Stimulated activated CD4-positive, alpha-beta T cell treated with anti-CD3 and anti-CD28 coated beads, Interleukin-12 subunit alpha, Interleukin-12 subunit beta, amount 100 ng/mL, for 24 hours (primary cell): Measurements from ENCODE around the gene MNDA.
A peak's percentile ranks its signal among the peaks of the same experiment; 100 is the strongest.

Experiments used
- DNase-seq, 2 experiments: peaks; one replicate each; pipeline ENCODE4 v3.0.0-alpha.2; 2020; ENCODE audit warnings: low read depth in 2 of 2

The MNDA gene

DNA sequence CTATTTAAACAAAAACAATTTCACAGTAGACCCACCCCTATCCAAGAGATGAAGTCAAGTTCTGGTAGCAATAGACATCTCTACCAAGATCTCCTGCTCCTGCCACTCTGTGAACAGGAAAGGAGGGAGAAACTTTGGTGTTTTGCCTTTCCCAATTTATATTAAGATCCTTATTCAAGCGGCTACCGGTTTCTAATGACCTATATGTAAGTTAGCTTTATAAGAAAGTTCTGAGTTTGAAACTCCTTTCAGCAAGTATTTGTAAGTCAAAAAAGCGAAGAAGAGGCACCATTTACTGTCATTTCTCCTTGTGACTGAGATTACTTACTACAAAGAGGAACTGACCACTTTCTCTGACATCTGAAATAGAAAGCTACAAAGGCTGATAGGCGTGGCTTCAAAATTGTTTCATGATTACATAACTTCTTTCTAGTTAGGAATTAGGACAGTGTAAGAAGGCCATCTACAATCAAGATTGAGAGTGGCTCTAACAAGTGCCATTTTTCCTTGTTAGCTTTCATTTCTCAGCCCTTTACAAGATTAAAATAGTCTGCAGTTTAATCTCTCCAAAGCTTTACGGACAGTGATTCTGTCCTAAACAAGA is at the start of gene MNDA:
Gene MNDA, plus strand, starts transcription at position 448 of the 604 bp plus-strand sequence. CDS start 10,803 bp downstream, outside the sequence.
- no peak for DNase-seq

DNA sequence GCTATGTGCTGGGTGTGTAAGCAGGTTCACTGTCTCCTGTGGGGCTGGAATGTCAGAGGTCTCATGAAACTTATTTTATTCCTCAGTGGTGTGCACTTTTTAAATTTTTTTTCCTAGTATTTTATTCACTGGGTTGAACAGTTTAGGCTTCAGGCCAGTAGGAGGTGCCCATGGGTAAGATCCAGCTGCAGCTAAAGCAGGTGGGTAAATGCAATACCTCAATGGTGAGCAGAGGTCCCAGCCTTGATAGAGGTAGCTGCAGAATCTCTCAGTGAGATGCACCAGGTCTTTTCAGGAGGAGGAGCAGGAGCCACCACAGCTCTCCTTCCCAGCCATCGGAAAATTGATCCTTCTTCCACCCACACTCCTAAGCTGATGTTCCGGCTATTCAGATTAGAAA is 37.5 kb upstream of the MNDA start:
- peak in 1 of 2 experiments; percentile 15 for DNase-seq

DNA sequence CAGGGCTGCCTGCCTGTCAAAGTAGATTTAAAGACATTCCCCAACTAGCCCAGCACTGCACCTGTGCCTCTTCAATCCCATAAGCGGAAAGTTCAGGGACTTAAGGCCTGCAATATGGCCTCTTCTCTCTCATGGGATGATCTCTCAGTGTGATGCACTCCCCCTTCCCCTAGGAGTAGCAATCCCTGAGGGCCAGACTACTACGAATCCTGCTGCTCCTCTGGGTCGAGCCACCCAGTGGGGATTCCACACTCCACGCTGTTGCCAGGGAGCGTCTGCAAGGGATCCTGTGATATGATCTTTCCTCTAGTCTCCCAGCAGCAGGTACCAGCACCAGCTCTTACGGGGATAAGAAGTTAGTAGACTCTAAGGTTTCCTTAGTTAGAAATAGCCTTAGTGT is 36.9 kb upstream of the MNDA start:
- DNase-seq = no peak

GRCh38 chr1:158798531-158798930 is 32.6 kb upstream of the MNDA start:
- no peak for DNase-seq

DNA sequence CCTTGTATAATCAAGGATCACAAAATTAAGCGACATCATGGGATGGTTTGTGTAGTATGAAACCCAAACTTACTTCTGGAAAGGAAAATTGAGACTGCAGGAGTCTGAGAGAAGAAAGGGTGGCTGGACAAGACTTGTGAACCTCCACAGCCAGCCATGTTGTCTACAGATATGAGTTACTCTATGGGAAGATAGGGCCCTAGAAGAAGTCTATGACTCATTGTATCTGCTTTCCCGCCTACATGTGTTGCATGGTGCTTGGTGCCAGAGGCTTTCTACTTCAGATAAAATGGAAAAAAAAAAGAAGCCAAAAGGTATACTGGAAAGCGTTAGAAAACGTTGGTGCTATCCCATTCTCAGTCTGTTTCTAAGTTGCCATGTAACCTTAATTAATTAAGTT is 31.5 kb upstream of the MNDA start:
- no peak for DNase-seq

DNA sequence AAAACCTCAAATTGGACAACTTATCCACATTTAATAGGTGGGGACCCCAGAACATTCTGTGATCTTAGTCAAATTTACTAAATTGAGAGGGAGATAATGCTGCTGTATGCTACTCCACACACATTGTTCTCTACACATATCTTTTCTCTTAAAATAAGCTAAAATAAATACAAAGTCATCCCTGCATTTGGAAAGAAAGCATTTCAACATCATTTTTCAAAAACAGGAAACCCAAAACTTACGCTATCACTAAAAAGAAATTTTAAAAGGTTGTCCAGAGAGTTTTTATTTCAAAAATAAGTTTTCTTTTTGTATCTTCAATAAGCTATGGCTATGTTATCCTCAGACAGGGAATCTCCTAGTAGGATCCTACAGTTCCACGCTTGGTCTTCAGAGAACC is 30.6 kb upstream of the MNDA start:
- DNase-seq = no peak

DNA sequence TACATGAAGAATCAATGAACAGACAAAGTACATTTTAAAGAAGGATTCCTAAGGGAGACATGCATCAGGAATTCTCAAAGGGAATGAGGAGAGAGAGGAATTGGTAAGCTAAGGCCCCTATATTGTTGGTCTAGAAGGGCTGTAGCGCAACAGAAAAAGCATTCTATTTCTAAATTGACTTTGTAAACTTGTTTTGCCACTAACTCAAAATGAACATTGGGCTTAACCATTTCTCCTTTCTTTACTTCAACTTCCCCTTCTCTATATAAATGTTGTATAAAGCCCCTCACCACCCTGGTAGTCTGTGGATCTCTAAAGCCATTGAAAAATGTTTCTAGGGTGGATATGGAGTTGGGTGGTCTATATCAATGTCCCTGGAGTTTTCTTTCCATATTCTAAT is 29.8 kb upstream of the MNDA start:
- no peak for DNase-seq

- DNase-seq = no peak
Measured at GRCh38 chr1:158803678-158804077, 27.5 kb upstream of the MNDA start.

GRCh38 chr1:158806916-158807536 is 24.1 kb upstream of the MNDA start:
- no peak for DNase-seq

DNA sequence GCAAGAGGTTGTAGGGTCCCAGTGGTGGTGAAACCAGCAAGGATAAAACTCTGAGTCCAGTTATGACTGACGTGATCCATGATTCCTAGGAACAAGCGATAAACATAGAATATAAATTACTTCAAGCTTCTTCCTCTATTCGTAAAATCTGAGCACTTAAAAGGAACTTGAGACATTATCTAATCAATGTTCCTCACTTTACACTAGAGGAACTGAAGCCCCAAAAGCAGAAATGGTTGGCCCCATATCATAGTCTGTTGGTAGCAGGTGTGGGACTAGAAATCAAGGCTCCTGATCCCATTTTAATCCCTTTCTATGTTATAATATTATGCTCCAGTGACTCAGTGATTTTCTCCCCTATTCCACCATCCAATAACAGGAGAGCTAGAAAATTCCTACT is 21.9 kb upstream of the MNDA start:
- DNase-seq = no peak

- DNase-seq = no peak
Measured at GRCh38 chr1:158809862-158810261, 21.3 kb upstream of the MNDA start.

- DNase-seq = no peak
Measured at GRCh38 chr1:158810311-158810710, 20.8 kb upstream of the MNDA start.

DNA sequence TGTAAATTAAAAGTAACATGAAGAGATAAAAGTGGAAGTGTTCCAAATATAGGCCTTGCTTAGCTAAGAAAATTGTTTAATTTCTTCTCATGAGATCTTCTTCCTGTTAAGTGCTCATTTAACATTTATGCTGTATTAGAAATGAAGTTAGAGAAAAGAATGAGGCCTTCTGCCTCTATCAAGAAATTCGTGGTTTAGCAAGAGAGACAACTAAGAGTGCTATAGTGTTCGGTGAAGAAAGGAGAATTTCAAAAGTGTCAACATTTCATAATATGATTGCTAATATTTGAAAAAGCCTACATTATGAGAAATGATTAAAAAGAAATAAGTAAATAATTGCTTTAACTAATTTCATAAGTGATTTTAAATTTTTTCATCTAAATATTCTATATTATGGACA is 18.8 kb upstream of the MNDA start:
- no peak for DNase-seq

DNA sequence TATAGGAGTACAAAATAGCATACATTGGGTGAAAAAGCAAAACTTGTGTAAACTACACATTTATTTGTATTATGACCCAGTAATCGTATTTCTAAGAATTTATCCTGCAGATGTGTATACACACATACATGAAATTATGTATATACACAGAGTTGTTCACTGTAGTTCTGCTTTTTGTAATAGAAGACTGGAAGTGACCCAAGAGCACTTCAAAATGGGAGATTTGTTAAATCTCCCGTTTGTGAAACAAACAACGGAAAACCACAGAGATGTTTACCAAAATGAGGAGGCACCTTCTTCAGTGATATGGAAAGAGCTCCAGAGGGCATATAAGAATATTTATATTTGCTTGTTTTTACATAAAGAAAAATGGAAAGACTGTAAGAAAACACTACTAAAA is 18.0 kb upstream of the MNDA start:
- no peak for DNase-seq

DNA sequence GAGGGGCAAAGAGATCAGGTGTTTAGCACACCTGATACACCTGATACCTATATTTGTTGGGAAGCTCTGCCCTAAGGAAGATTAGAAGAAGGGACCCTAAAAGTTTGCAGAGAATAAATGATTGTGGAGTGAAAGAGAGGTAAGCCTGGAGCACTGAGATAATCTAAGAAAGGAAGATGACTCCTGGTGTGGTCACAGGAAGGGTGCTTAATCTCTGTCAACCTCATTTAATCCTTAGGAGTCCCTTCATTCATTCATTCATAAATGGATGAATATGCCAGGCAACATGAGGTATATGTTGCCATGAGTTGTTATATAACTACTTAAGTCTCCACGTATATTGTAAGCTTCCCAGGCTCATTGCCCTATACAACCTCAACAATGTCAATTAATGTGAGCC is 16.2 kb upstream of the MNDA start:
- no peak for DNase-seq

- DNase-seq = no peak
Measured at GRCh38 chr1:158818560-158818959, 12.6 kb upstream of the MNDA start.

GRCh38 chr1:158818975-158819431 is 12.1 kb upstream of the MNDA start:
- no peak for DNase-seq

- DNase-seq = no peak
Measured at GRCh38 chr1:158819461-158820443, 11.4 kb upstream of the MNDA start.

DNA sequence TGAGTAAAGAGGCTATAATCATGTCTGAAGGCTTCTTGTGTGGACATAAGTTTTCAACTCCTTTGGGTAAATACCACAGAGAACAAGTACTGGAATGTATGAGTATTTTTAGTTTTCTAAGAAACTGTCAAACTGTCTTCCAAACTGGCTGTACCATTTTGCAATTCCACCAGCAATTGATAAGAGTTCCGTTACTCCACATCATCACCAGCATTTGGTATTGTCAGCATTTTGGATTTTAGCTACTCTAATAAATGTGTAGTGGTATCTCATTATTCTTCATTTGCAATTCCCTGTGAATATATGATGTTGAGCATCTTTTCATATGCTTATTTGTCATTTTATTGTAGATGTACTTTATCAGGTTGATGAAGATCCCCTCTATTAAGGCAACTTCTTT is 9.4 kb upstream of the MNDA start:
- DNase-seq = no peak

GRCh38 chr1:158830074-158830677 is 975 bp upstream of the MNDA start:
- no peak for DNase-seq

GRCh38 chr1:158833264-158833663 is 2.1 kb downstream of the MNDA start:
- DNase-seq = no peak

DNA sequence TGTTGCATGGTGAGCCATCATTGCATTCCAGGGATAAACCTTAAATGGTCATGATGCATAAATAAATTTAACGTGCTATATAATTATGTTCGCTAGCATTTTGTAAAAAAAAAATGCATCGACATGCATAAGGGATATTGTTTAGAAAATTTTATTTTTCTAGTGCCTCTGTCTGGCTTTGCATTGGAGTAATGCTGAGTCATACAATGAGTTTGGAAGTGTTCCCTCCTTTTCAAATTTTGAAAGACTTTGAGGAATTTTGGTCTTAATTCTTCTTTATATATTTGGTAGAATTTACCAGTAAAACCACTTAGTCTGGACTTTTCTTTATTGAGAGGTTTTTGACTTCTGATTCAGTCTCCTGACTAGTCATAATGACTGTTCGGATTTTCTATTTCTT is 4.9 kb downstream of the MNDA start:
- no peak for DNase-seq
